CD4-positive, alpha-beta T cell (primary cell): Measurements from ENCODE around the gene EML4. TPM values are rescaled to one million over a fixed set of nuclear protein-coding genes. Genes with fewer than 3 reads are reported as not detected.

ENCODE experiments used
- ATAC-seq: fragments of 200-7000 bp; cut with Tn5 transposase; one replicate; pipeline ENCODE4 v1.10.0; 2022; ENCODE audit warnings: mild to moderate bottlenecking; ENCODE audit not compliant: poor library complexity
- CTCF ChIA-PET: fragments of 350-600 bp; sonication (Branson Sonifier 250); formaldehyde crosslinking; loops from one replicate; lab custom pipeline; 2021; ENCODE audit warnings: antibody characterized with exemption, inconsistent platforms; lab: Charles Lee
- POLR2A ChIA-PET: fragments of 350-600 bp; sonication (Branson Sonifier 250); formaldehyde crosslinking; loops from one replicate; lab custom pipeline; 2021; ENCODE audit warnings: antibody characterized with exemption, inconsistent platforms; lab: Charles Lee
- DNase-seq, 14 experiments: peaks; one replicate each; pipeline ENCODE4 v3.0.0-alpha.2; 2013 to 2020; ENCODE audit warnings: mixed read lengths in 2 of 14
- H3K27ac ChIP-seq, 2 donors: one replicate each; pipeline versions ENCODE4 v1.5.1 to v1.7.0; 2013; ENCODE audit warnings: low read length in 2 of 2, low read depth in 1 of 2, mild to moderate bottlenecking in 1 of 2
- H3K27me3 ChIP-seq, 2 experiments: 1 replicate in 1 of 2; 2 replicates in 1 of 2; pipeline versions ENCODE4 v1.6.1 to v1.7.0; 2013; ENCODE audit warnings: low read length in 2 of 2, control low read depth in 1 of 2, mild to moderate bottlenecking in 1 of 2, moderate library complexity in 1 of 2; ENCODE audit not compliant: insufficient read depth in 2 of 2, control insufficient read depth in 1 of 2
- H3K36me3 ChIP-seq: one replicate; pipeline ENCODE4 v1.6.1; 2013; ENCODE audit warnings: low read length, control low read depth; ENCODE audit not compliant: insufficient read depth
- H3K4me1 ChIP-seq: one replicate; pipeline ENCODE4 v1.6.1; 2013; ENCODE audit warnings: low read length, control low read depth; ENCODE audit not compliant: insufficient read depth
- H3K4me3 ChIP-seq: one replicate; pipeline ENCODE4 v1.5.1; 2013; ENCODE audit warnings: mild to moderate bottlenecking, low read length, moderate library complexity
- H3K9me3 ChIP-seq, 2 experiments: 1 replicate in 1 of 2; 2 replicates in 1 of 2; pipeline versions ENCODE4 v1.6.1 to v1.7.0; 2013; ENCODE audit warnings: low read length in 2 of 2, mild to moderate bottlenecking in 2 of 2, control low read depth in 1 of 2, moderate library complexity in 1 of 2; ENCODE audit not compliant: control insufficient read depth in 1 of 2, insufficient read depth in 1 of 2
- H3K27ac Mint-ChIP-seq: one replicate; pipeline ENCODE4 v1.8.0; 2020; ENCODE audit warnings: mixed read lengths
- H3K27me3 Mint-ChIP-seq: one replicate; pipeline ENCODE4 v1.8.0; 2021; ENCODE audit warnings: mixed read lengths
- H3K36me3 Mint-ChIP-seq: one replicate; pipeline ENCODE4 v1.8.0; 2021; ENCODE audit warnings: low read depth, mixed read lengths
- H3K4me1 Mint-ChIP-seq: one replicate; pipeline ENCODE4 v1.8.0; 2021; ENCODE audit warnings: low read depth, mixed read lengths
- H3K4me3 Mint-ChIP-seq: one replicate; pipeline ENCODE4 v1.8.0; 2020; ENCODE audit warnings: mild to moderate bottlenecking, mixed read lengths
- H3K9me3 Mint-ChIP-seq: one replicate; pipeline ENCODE4 v1.8.0; 2020; ENCODE audit warnings: mixed read lengths
- CTCF ChIP-seq: fragments of 200-600 bp; IDR thresholded peaks from one replicate; pipeline ENCODE4 v1.8.0; 2022; ENCODE audit warnings: antibody characterized with exemption, mild to moderate bottlenecking
- intact Hi-C, 2 experiments: fragments of 100-400 bp; cut with DNase I in 1 of 2; cut with micrococcal nuclease in 1 of 2; formaldehyde crosslinking; loops; one replicate each; pipeline versions ENCODE4 v1.15.1 to v1.9.0; 2023 to 2025; cut with DNase I, micrococcal nuclease
- total RNA-seq, 174 experiments: library from RNA in 2 of 174; stranded (reverse) in 2 of 174; gene quantifications; one replicate each; pipeline ENCODE4 v1.2.3 and lab custom pipeline; 2021 to 2026

Gene EML4
- total RNA-seq, 2 experiments from 2014 or later = 219 to 228 TPM

- no peak overlapping the region for H3K4me3 ChIP-seq
- Mint-ChIP-seq H3K4me3 (no peak overlapping the region), H3K27ac (peak overlapping the region; percentile 85), H3K27me3 (no peaks in the 10 kb centered on the region), H3K9me3 (no peaks in the 10 kb centered on the region), H3K4me1 (peaks cover 71% of the 10 kb centered on the region), H3K36me3 (no peaks in the 10 kb centered on the region)
- ChIA-PET CTCF (interaction anchor here (1.5 to 1.8 kb wide), 2 partner anchors 56 kb away, joined by 4 to 5 read pairs; no protein-coding TSS in a partner anchor), POLR2A (interaction anchor here (0.6 to 3.9 kb wide), 5 partner anchors 13 to 146 kb away, joined by 3 to 34 read pairs (median 4); no protein-coding TSS in a partner anchor)
- TF ChIP-seq CTCF = no peak
- DNase-seq (no peak), ATAC-seq (no peak)
- H3K9me3 ChIP-seq = no peaks in the 10 kb centered on the region
- no peaks in the 10 kb centered on the region for H3K27me3 ChIP-seq
- H3K4me1 ChIP-seq = peaks cover 74% of the 10 kb centered on the region
- H3K36me3 ChIP-seq = no peaks in the 10 kb centered on the region
- no peak overlapping the region for H3K27ac ChIP-seq
- intact Hi-C loops = loop anchor here in 1 of 2 experiments (2.0 to 5.0 kb wide), 2 partner anchors 14 to 57 kb away; no protein-coding TSS in a partner anchor
Measured at GRCh38 chr2:42140496-42140895, 28.7 kb upstream of the EML4 start.

- TF ChIP-seq CTCF = no peak
- Mint-ChIP-seq H3K36me3 (no peaks in the 10 kb centered on the region), H3K4me1 (peaks cover 57% of the 10 kb centered on the region), H3K9me3 (no peaks in the 10 kb centered on the region), H3K27ac (peak overlapping the region; percentile 85), H3K4me3 (peak overlapping the region; percentile 65), H3K27me3 (no peaks in the 10 kb centered on the region)
- Histone ChIP-seq H3K4me1 (peaks cover 60% of the 10 kb centered on the region), H3K9me3 (no peaks in the 10 kb centered on the region), H3K4me3 (no peak overlapping the region), H3K36me3 (no peaks in the 10 kb centered on the region), H3K27ac (peak overlapping the region; percentile 18 to 19), H3K27me3 (no peaks in the 10 kb centered on the region)
- ChIA-PET CTCF (interaction anchor here (0.8 to 1.8 kb wide), 4 partner anchors 15 to 54 kb away, joined by 3 to 6 read pairs (median 4); no protein-coding TSS in a partner anchor), POLR2A (interaction anchor here (0.6 to 3.9 kb wide), 17 partner anchors 8 to 214 kb away, joined by 3 to 34 read pairs (median 4); partner anchors contain the start of gene EML4)
- peak; percentile 78 for ATAC-seq
- peak in 10 of 14 experiments; percentile 11 to 60 (median 36) for DNase-seq
- intact Hi-C loops = loop anchor here (2.0 to 5.0 kb wide), 3 partner anchors 13 to 55 kb away; no protein-coding TSS in a partner anchor
Measured at GRCh38 chr2:42141687-42142546, 27.2 kb upstream of the EML4 start.

- intact Hi-C loops = loop anchor here (2.0 to 5.0 kb wide), 2 partner anchors 16 to 55 kb away; no protein-coding TSS in a partner anchor
- CTCF ChIA-PET = interaction anchor here (1.2 to 1.8 kb wide), 4 partner anchors 9 to 53 kb away, joined by 3 to 6 read pairs (median 4); no protein-coding TSS in a partner anchor
- ATAC-seq (no peak), DNase-seq (no peak)
- Mint-ChIP-seq H3K4me1 (peaks cover 49% of the 10 kb centered on the region), H3K27ac (peak overlapping the region; percentile 85), H3K27me3 (no peaks in the 10 kb centered on the region), H3K4me3 (no peak overlapping the region), H3K9me3 (no peaks in the 10 kb centered on the region), H3K36me3 (no peaks in the 10 kb centered on the region)
- POLR2A ChIA-PET = interaction anchor here (1.0 to 3.9 kb wide), 9 partner anchors 8 to 37 kb away, joined by 3 to 34 read pairs (median 6); partner anchors contain the start of gene EML4
- H3K9me3 ChIP-seq = no peaks in the 10 kb centered on the region
- H3K4me1 ChIP-seq = peaks cover 52% of the 10 kb centered on the region
- H3K4me3 ChIP-seq = no peak overlapping the region
- no peaks in the 10 kb centered on the region for H3K36me3 ChIP-seq
- TF ChIP-seq CTCF = no peak
- no peak overlapping the region for H3K27ac ChIP-seq
- no peaks in the 10 kb centered on the region for H3K27me3 ChIP-seq
Measured at GRCh38 chr2:42142547-42143184, 26.5 kb upstream of the EML4 start.
